Gastroesophageal sphincter (tissue), 3 donors: Measurements from ENCODE around the gene GABARAP.

Experiments
- CTCF ChIP-seq, 4 experiments: fragments of 200-600 bp in 2 of 4; fragments of 450-650 bp in 2 of 4; sonication (generic) in 1 of 4; IDR thresholded peaks; one replicate each; pipeline ENCODE4 v1.5.1; 2017 to 2019; ENCODE audit warnings: antibody characterized with exemption in 4 of 4, mild to moderate bottlenecking in 2 of 4, moderate library complexity in 2 of 4
- EP300 ChIP-seq: sonication (generic); formaldehyde crosslinking; IDR thresholded peaks from one replicate; pipeline ENCODE4 v1.6.1; 2017; ENCODE audit warnings: antibody characterized with exemption, mild to moderate bottlenecking

DNA sequence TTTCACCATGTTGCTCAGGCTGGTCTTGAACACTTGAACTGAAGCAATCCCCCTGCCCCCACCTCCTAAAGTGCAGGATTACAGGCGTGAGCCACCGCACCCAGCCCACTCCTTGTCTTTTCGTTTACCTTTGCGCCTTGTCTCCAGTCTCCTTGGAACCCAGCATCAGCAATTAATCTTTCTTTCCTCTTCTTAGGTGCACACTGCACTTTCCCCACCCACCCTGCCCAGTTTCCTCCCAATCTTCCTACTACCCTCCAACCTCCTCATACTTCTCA lies 21.5 kb upstream of the GABARAP start:
- TF ChIP-seq CTCF (IDR thresholded peaks at IDR 0.05) (no peak), EP300 (no peak)
